ENCODE results near the gene SIGLEC1. TPM values are rescaled to one million over a fixed set of nuclear protein-coding genes. Genes with fewer than 3 reads are reported as not detected.

SIGLEC1 gene
- total RNA-seq, 1 experiment from 2014 or later: not detected

DNA sequence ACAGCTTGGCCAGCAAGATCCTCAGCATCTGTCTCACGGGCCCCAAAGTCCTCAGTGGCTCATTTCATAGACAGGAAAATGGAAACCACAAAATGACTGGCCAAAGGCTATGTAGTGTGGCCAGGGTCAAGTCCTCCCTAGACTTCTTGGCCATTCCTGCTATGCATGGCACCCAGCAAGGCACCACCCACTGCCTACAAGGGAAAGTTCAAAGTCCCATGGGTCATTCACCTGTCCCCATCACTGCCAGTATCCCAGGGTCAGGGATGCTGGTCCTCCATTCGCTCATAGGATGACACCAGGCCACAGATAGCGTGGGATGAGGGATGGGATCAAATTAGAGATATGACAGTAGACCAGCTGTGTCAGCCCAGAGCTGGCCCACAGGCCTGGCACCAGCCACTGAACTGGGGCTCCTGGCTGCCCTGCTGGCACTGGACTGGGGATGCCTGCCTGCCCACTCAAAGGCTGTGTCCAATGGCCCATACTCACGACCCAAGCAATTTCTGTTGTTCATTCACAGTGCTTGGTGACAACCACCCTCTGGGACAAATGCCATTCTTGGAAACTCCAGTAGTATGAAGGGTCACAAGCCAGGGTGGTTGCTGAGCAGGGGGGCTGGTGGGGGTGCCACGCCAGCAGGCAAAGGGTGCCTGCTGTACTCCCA, 43.5 kb upstream of the SIGLEC1 start:
- H3K27ac ChIP-seq (ENCODE audit: low read length): no peak overlapping the region
- no peak overlapping the region for H3K4me3 ChIP-seq (ENCODE audit: low read length)
- no peak overlapping the region for H3K9ac ChIP-seq (ENCODE audit: low read length)
- ATAC-seq (no peak), DNase-seq (no peak)
- H4K20me1 ChIP-seq (ENCODE audit: low read length): no peaks in the 10 kb centered on the region
- ChIA-PET CTCF (interaction anchor here (0.6 kb wide), 1 partner anchor 13 kb away, joined by 10 read pairs; no protein-coding TSS in a partner anchor), POLR2A (ENCODE audit: unreplicated experiment) (no interaction called here)
- H3K9me2 ChIP-seq (replicated peaks; ENCODE audit: low read length): no peaks in the 10 kb centered on the region
- intact Hi-C loops (cut with micrococcal nuclease): no loop called here
- H3K27me3 ChIP-seq (ENCODE audit: low read length): no peaks in the 10 kb centered on the region
- no peaks in the 10 kb centered on the region for H3K9me3 ChIP-seq (ENCODE audit: low read length)
- H3K36me3 ChIP-seq (ENCODE audit: low read depth, low read length): peaks cover 18% of the 10 kb centered on the region
- no peak for TF ChIP-seq CTCF (conservative IDR thresholded peaks at IDR 0.05; ENCODE audit: low read depth, low read length)
- TF ChIP-seq EZH2 (IDR thresholded peaks at IDR 0.05; ENCODE audit: low read length, unreplicated experiment): no peak
- no peak for TF ChIP-seq EZH2phosphoT487 (IDR thresholded peaks at IDR 0.05; ENCODE audit: borderline replicate concordance, low read length)
- H2AFZ ChIP-seq (ENCODE audit: low read length): no peak overlapping the region
- H3F3A ChIP-seq (ENCODE audit: low read length, unreplicated experiment): no peaks in the 10 kb centered on the region
- H3K4me1 ChIP-seq (ENCODE audit: insufficient read depth, low read length): no peaks in the 10 kb centered on the region
- no peak overlapping the region for H3K4me2 ChIP-seq (ENCODE audit: low read length)
- no TSS peak for BruUV-seq (replicated peaks)
- H3K79me2 ChIP-seq (ENCODE audit: low read length): peaks cover 11% of the 10 kb centered on the region; the same call in 1 of the 2 replicates

DNA sequence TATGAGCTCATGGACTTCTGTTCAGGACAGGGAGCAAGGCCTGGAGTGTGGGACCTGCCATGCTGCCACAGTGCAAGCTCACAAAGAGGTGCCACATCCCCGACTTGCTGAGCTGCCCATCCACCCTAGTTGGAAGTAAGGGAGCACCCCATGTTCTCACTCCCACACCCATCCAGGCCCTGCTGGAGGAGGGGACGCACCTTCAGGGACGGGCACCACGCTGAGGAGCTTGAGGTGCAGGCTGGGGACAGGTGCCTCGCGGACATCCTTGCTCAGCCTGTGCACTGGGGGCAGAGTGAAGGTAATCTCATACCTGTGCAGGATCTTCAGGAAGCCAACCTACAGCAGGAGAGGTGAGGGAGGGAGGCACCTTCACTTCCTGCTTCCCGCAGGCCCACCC, 42.9 kb upstream of the SIGLEC1 start:
- H3K27me3 ChIP-seq (ENCODE audit: low read length): no peaks in the 10 kb centered on the region
- TF ChIP-seq EZH2 (IDR thresholded peaks at IDR 0.05; ENCODE audit: low read length, unreplicated experiment) (no peak), EZH2phosphoT487 (IDR thresholded peaks at IDR 0.05; ENCODE audit: borderline replicate concordance, low read length) (no peak), CTCF (conservative IDR thresholded peaks at IDR 0.05; ENCODE audit: low read depth, low read length) (no peak)
- H3K9me3 ChIP-seq (ENCODE audit: low read length): no peaks in the 10 kb centered on the region
- H3K4me1 ChIP-seq (ENCODE audit: insufficient read depth, low read length): no peaks in the 10 kb centered on the region
- no peak overlapping the region for H3K4me3 ChIP-seq (ENCODE audit: low read length)
- ATAC-seq (no peak), DNase-seq (no peak)
- POLR2A ChIA-PET (ENCODE audit: unreplicated experiment): interaction anchor here (0.6 kb wide), 1 partner anchor 12 kb away, joined by 4 read pairs; the partner anchor contains the start of gene ADISSP
- H3F3A ChIP-seq (ENCODE audit: low read length, unreplicated experiment): no peaks in the 10 kb centered on the region
- no TSS peak for BruUV-seq (replicated peaks)
- no peaks in the 10 kb centered on the region for H4K20me1 ChIP-seq (ENCODE audit: low read length)
- CTCF ChIA-PET: no interaction called here
- H3K4me2 ChIP-seq (ENCODE audit: low read length): no peak overlapping the region
- peaks cover 10% of the 10 kb centered on the region; the same call in 1 of the 2 replicates for H3K79me2 ChIP-seq (ENCODE audit: low read length)
- no peak overlapping the region for H3K27ac ChIP-seq (ENCODE audit: low read length)
- intact Hi-C loops (cut with micrococcal nuclease): no loop called here
- H2AFZ ChIP-seq (ENCODE audit: low read length): no peak overlapping the region
- H3K9me2 ChIP-seq (replicated peaks; ENCODE audit: low read length): no peaks in the 10 kb centered on the region
- peaks cover 21% of the 10 kb centered on the region for H3K36me3 ChIP-seq (ENCODE audit: low read depth, low read length)
- no peak overlapping the region for H3K9ac ChIP-seq (ENCODE audit: low read length)

- Histone ChIP-seq H3K9me3 (ENCODE audit: low read length) (no peaks in the 10 kb centered on the region), H3K36me3 (ENCODE audit: low read depth, low read length) (peaks cover 18% of the 10 kb centered on the region), H3K9ac (ENCODE audit: low read length) (no peak overlapping the region), H3K27ac (ENCODE audit: low read length) (no peak overlapping the region), H3K4me2 (ENCODE audit: low read length) (no peak overlapping the region), H3F3A (ENCODE audit: low read length, unreplicated experiment) (no peaks in the 10 kb centered on the region), H3K79me2 (ENCODE audit: low read length) (peaks cover 3% of the 10 kb centered on the region; the same call in 1 of the 2 replicates), H4K20me1 (ENCODE audit: low read length) (no peaks in the 10 kb centered on the region), H3K4me1 (ENCODE audit: insufficient read depth, low read length) (no peaks in the 10 kb centered on the region), H3K4me3 (ENCODE audit: low read length) (no peak overlapping the region), H2AFZ (ENCODE audit: low read length) (no peak overlapping the region), H3K9me2 (replicated peaks; ENCODE audit: low read length) (no peaks in the 10 kb centered on the region), H3K27me3 (ENCODE audit: low read length) (no peaks in the 10 kb centered on the region)
- TF ChIP-seq EZH2phosphoT487 (IDR thresholded peaks at IDR 0.05; ENCODE audit: borderline replicate concordance, low read length): no peak
- no peak for TF ChIP-seq CTCF (conservative IDR thresholded peaks at IDR 0.05; ENCODE audit: low read depth, low read length)
- TF ChIP-seq EZH2 (IDR thresholded peaks at IDR 0.05; ENCODE audit: low read length, unreplicated experiment): no peak
- CTCF ChIA-PET: no interaction called here
- DNase-seq: no peak
- ATAC-seq: no peak
- BruUV-seq (replicated peaks): no TSS peak
- POLR2A ChIA-PET (ENCODE audit: unreplicated experiment): interaction anchor here (0.6 kb wide), 1 partner anchor 12 kb away, joined by 4 read pairs; no protein-coding TSS in a partner anchor
- intact Hi-C loops (cut with micrococcal nuclease): no loop called here
Observed at GRCh38 chr20:3754276-3754630, 41.9 kb upstream of the SIGLEC1 start.
